Colon (tissue), 2 donors: ENCODE results near the gene CSK.

ENCODE experiments used
- FAIRE-seq: peaks from 2 replicates; lab custom pipeline; 2012; peaks lifted over from hg19 to GRCh38; lab: Jason Lieb, UNC
- donor health status: control.
- donor health status: control.

The CSK gene

GRCh38 chr15:74801311-74801997 lies 19.6 kb downstream of the CSK start:
- no peak for FAIRE-seq

- no peak for FAIRE-seq
Measured at GRCh38 chr15:74802290-74802689, 20.4 kb downstream of the CSK start.

- no peak for FAIRE-seq
Measured at GRCh38 chr15:74802862-74803447, 21.1 kb downstream of the CSK start.

- no peak for FAIRE-seq
Measured at GRCh38 chr15:74804935-74805334, 23.1 kb downstream of the CSK start.

GRCh38 chr15:74807282-74807681 lies 25.4 kb downstream of the CSK start:
- no peak for FAIRE-seq

GRCh38 chr15:74808078-74808839 lies 26.4 kb downstream of the CSK start:
- no peak for FAIRE-seq

- FAIRE-seq: no peak
Measured at GRCh38 chr15:74808840-74809229, 27.0 kb downstream of the CSK start.

GRCh38 chr15:74809242-74809641 lies 27.4 kb downstream of the CSK start:
- FAIRE-seq: no peak

GRCh38 chr15:74809956-74810355 lies 28.1 kb downstream of the CSK start:
- no peak for FAIRE-seq

- no peak for FAIRE-seq
Measured at GRCh38 chr15:74812533-74812932, 30.7 kb downstream of the CSK start, which contains the start of gene LMAN1L. TSS of gene LMAN1L (plus strand) at chr15:74812835. CDS start at chr15:74812855, 20 bp downstream.

- no peak for FAIRE-seq
Measured at GRCh38 chr15:74815121-74815934, 33.4 kb downstream of the CSK start.

GRCh38 chr15:74815961-74816360 lies 34.1 kb downstream of the CSK start:
- no peak for FAIRE-seq

- no peak for FAIRE-seq
Measured at GRCh38 chr15:74816624-74817369, 34.9 kb downstream of the CSK start.

GRCh38 chr15:74817370-74817737 lies 35.5 kb downstream of the CSK start:
- FAIRE-seq: no peak

GRCh38 chr15:74820056-74820455 lies 38.2 kb downstream of the CSK start:
- FAIRE-seq: no peak

GRCh38 chr15:74821091-74821789 lies 39.4 kb downstream of the CSK start:
- no peak for FAIRE-seq

GRCh38 chr15:74821790-74822158 lies 39.9 kb downstream of the CSK start:
- no peak for FAIRE-seq

- no peak for FAIRE-seq
Measured at GRCh38 chr15:74822233-74822632, 40.4 kb downstream of the CSK start.

- FAIRE-seq: no peak
Measured at GRCh38 chr15:74823324-74823723, 41.4 kb downstream of the CSK start.

- no peak for FAIRE-seq
Measured at GRCh38 chr15:74824976-74825375, 43.1 kb downstream of the CSK start.

GRCh38 chr15:74825866-74826265 lies 44.0 kb downstream of the CSK start:
- no peak for FAIRE-seq
